ENCODE data around the gene TAC4. TPM values are rescaled to one million over a fixed set of nuclear protein-coding genes. Genes with fewer than 3 reads are reported as not detected.

Gene TAC4
- total RNA-seq (not detected), polyA plus RNA-seq (not detected)

DNA sequence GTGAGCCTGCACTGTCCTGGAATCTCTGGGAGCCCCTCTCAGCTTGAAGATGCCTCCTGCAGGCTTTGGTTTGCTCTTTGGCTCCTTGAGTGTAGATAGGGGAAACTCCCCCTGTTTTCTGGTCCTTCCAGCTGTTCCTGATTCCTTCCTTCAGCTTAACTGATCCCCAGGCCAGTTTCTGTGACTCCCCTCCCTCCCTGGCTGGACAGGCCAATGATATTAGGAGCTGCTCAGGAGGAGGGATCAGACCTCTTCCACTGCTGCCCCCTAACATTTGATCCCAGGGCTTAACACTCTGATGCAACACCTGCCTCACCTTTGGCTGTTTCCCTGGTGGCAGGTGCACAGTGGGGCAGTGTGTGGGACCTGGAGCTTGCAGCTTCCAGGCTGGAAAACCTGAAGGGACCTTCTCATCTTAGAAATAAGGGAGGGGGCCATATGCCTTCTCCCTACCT lies at the start of gene TAC4:
TAC4 (minus strand) TSS at position 51 of the 455 bp plus-strand sequence. CDS start 52 bp downstream, outside the sequence.
- peaks cover 24% of the 10 kb centered on the region for H3K4me1 ChIP-seq (ENCODE audit: insufficient read depth, low read length)
- ChIA-PET POLR2A (interaction anchor here (1.1 kb wide), 1 partner anchor 152 kb away, joined by 3 read pairs; no protein-coding TSS in a partner anchor), CTCF (no interaction called here)
- H3K27ac ChIP-seq (ENCODE audit: low read depth, low read length): no peak within 1 kb of the TSS
- DNase-seq: peak in 1 of 5 donors; percentile 14
- H3K4me1 Mint-ChIP-seq: peaks cover 23 to 31% (median 26%) of the 10 kb centered on the region in 3 donors
- no peaks in the 10 kb centered on the region for H3K9me3 Mint-ChIP-seq
- no peaks in the 10 kb centered on the region for H3K27me3 ChIP-seq (ENCODE audit: insufficient read depth, low read length, poor library complexity, severe bottlenecking)
- H3K4me3 ChIP-seq (ENCODE audit: low read length): no peak within 1 kb of the TSS
- peaks cover 0 to 37% (median 0%) of the 10 kb centered on the region in 3 donors for H3K36me3 Mint-ChIP-seq
- peak within 1 kb of the TSS in 6 of 8 donors; percentile 37 to 83 (median 62) for H3K27ac Mint-ChIP-seq
- no peaks in the 10 kb centered on the region for H3K9me3 ChIP-seq (ENCODE audit: low read length)
- H3K36me3 ChIP-seq (ENCODE audit: insufficient read depth, low read length): no peaks in the 10 kb centered on the region
- peak within 1 kb of the TSS in 1 of 7 donors; percentile 37 for H3K4me3 Mint-ChIP-seq
- peaks cover 0 to 1% of the 10 kb centered on the region in 2 donors for H3K27me3 Mint-ChIP-seq

DNA sequence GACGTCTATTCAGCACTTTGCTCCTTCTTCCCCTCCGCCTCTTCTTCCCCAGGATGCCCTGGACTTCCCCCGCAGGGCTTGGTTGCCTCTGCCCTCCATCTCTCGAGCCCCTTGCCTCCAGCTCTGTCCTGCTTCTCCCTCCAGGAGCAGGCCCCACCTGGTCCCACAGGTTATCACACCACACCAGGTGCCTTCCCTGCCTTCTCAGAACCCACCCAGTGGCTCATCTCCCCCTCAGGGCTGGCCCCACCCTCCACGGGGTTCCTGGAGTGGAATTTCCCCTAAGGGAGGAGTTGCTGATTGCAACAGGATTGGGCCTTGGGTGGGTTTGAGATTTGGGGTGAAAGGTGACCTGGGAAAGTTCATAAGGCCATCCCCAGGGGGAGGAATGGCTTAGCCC lies 49.0 kb upstream of the TAC4 start:
- no peaks in the 10 kb centered on the region for H3K4me1 ChIP-seq (ENCODE audit: insufficient read depth, low read length)
- DNase-seq: no peak
- H3K27me3 ChIP-seq (ENCODE audit: insufficient read depth, low read length, poor library complexity, severe bottlenecking): peaks cover 13% of the 10 kb centered on the region
- CTCF ChIA-PET: no interaction called here
- Mint-ChIP-seq H3K4me1 (peaks cover 0 to 1% (median 0%) of the 10 kb centered on the region in 3 donors), H3K9me3 (no peaks in the 10 kb centered on the region), H3K27ac (no peak overlapping the region), H3K4me3 (no peak overlapping the region), H3K27me3 (peaks cover 58 to 87% of the 10 kb centered on the region in 2 donors), H3K36me3 (no peaks in the 10 kb centered on the region)
- H3K4me3 ChIP-seq (ENCODE audit: low read length): no peak overlapping the region
- no peaks in the 10 kb centered on the region for H3K36me3 ChIP-seq (ENCODE audit: insufficient read depth, low read length)
- POLR2A ChIA-PET: no interaction called here
- H3K27ac ChIP-seq (ENCODE audit: low read depth, low read length): no peak overlapping the region
- H3K9me3 ChIP-seq (ENCODE audit: low read length): no peaks in the 10 kb centered on the region

DNA sequence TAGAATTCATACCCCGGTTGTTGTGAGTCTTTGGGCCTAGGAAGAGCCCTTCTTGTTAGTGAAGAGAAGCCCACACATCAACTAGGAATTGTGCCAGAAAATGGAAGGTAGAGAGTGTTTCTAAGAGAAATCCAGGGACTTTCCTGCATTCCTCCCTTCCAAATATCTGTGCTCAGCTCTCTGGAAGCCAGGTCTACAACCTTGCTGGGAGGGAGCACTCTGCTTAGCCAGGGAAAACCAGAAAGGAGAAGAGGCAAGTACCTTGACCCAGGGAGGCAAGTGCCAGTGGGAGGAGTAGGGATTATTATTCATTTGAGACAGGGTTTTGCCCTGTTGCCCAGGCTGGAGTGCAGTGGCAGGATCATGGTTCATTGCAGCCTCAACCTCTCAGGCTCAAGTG lies 48.4 kb upstream of the TAC4 start:
- no peak for DNase-seq
- Mint-ChIP-seq H3K36me3 (no peaks in the 10 kb centered on the region), H3K4me3 (no peak overlapping the region), H3K4me1 (no peaks in the 10 kb centered on the region), H3K27me3 (peaks cover 60 to 89% of the 10 kb centered on the region in 2 donors), H3K27ac (no peak overlapping the region), H3K9me3 (no peaks in the 10 kb centered on the region)
- peaks cover 14% of the 10 kb centered on the region for H3K27me3 ChIP-seq (ENCODE audit: insufficient read depth, low read length, poor library complexity, severe bottlenecking)
- H3K27ac ChIP-seq (ENCODE audit: low read depth, low read length): no peak overlapping the region
- H3K36me3 ChIP-seq (ENCODE audit: insufficient read depth, low read length): no peaks in the 10 kb centered on the region
- H3K4me1 ChIP-seq (ENCODE audit: insufficient read depth, low read length): no peaks in the 10 kb centered on the region
- no peak overlapping the region for H3K4me3 ChIP-seq (ENCODE audit: low read length)
- H3K9me3 ChIP-seq (ENCODE audit: low read length): no peaks in the 10 kb centered on the region
- POLR2A ChIA-PET: no interaction called here
- CTCF ChIA-PET: interaction anchor here (1.1 kb wide), 1 partner anchor 102 kb away, joined by 3 read pairs; no protein-coding TSS in a partner anchor

GRCh38 chr17:49895812-49896211 lies 47.9 kb upstream of the TAC4 start:
- Mint-ChIP-seq H3K27ac (no peak overlapping the region), H3K36me3 (no peaks in the 10 kb centered on the region), H3K4me3 (no peak overlapping the region), H3K4me1 (no peaks in the 10 kb centered on the region), H3K27me3 (peaks cover 59 to 89% of the 10 kb centered on the region in 2 donors), H3K9me3 (no peaks in the 10 kb centered on the region)
- no peaks in the 10 kb centered on the region for H3K4me1 ChIP-seq (ENCODE audit: insufficient read depth, low read length)
- ChIA-PET POLR2A (no interaction called here), CTCF (interaction anchor here (1.1 kb wide), 1 partner anchor 103 kb away, joined by 3 read pairs; no protein-coding TSS in a partner anchor)
- no peak overlapping the region for H3K27ac ChIP-seq (ENCODE audit: low read depth, low read length)
- no peaks in the 10 kb centered on the region for H3K9me3 ChIP-seq (ENCODE audit: low read length)
- no peak for DNase-seq
- H3K27me3 ChIP-seq (ENCODE audit: insufficient read depth, low read length, poor library complexity, severe bottlenecking): peaks cover 16% of the 10 kb centered on the region
- no peak overlapping the region for H3K4me3 ChIP-seq (ENCODE audit: low read length)
- H3K36me3 ChIP-seq (ENCODE audit: insufficient read depth, low read length): no peaks in the 10 kb centered on the region

DNA sequence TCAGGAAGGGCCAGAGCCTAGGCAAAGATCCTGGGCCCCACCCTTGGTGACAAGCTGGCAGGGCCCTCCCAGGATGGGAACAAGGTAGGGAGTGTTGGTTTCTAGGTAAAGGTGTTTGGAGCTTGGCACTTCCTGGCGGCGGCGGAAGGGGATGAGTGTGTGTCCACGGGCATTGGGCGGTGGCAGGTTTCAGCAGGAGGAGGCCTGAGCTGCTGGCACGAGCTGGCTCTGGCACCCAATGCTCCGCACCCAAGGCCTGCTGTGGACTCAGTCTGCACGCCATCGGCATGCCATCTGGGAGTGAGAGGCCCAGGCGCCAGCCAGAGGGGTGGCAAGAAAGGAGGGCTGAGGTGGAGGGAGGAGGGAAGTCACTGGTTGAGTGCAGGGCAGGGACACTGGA lies 46.9 kb upstream of the TAC4 start:
- H3K27me3 Mint-ChIP-seq: peaks cover 54 to 83% of the 10 kb centered on the region in 2 donors
- H3K27ac Mint-ChIP-seq: peak overlapping the region in 1 of 8 donors; percentile 47
- POLR2A ChIA-PET: no interaction called here
- H3K27ac ChIP-seq (ENCODE audit: low read depth, low read length): no peak overlapping the region
- H3K4me3 Mint-ChIP-seq: no peak overlapping the region
- no peaks in the 10 kb centered on the region for H3K9me3 Mint-ChIP-seq
- DNase-seq: no peak
- no peaks in the 10 kb centered on the region for H3K4me1 ChIP-seq (ENCODE audit: insufficient read depth, low read length)
- CTCF ChIA-PET: no interaction called here
- H3K9me3 ChIP-seq (ENCODE audit: low read length): no peaks in the 10 kb centered on the region
- H3K27me3 ChIP-seq (ENCODE audit: insufficient read depth, low read length, poor library complexity, severe bottlenecking): peaks cover 16% of the 10 kb centered on the region
- no peaks in the 10 kb centered on the region for H3K4me1 Mint-ChIP-seq
- H3K36me3 ChIP-seq (ENCODE audit: insufficient read depth, low read length): no peaks in the 10 kb centered on the region
- H3K36me3 Mint-ChIP-seq: no peaks in the 10 kb centered on the region
- H3K4me3 ChIP-seq (ENCODE audit: low read length): no peak overlapping the region

GRCh38 chr17:49891694-49892389 lies 44.0 kb upstream of the TAC4 start:
- Mint-ChIP-seq H3K27me3 (peaks cover 56 to 73% of the 10 kb centered on the region in 2 donors), H3K36me3 (no peaks in the 10 kb centered on the region), H3K27ac (no peak overlapping the region), H3K9me3 (peaks cover 0 to 2% (median 0%) of the 10 kb centered on the region in 5 donors), H3K4me3 (no peak overlapping the region), H3K4me1 (no peaks in the 10 kb centered on the region)
- Histone ChIP-seq H3K4me1 (ENCODE audit: insufficient read depth, low read length) (no peaks in the 10 kb centered on the region), H3K9me3 (ENCODE audit: low read length) (no peaks in the 10 kb centered on the region), H3K27me3 (ENCODE audit: insufficient read depth, low read length, poor library complexity, severe bottlenecking) (peaks cover 16% of the 10 kb centered on the region), H3K36me3 (ENCODE audit: insufficient read depth, low read length) (no peaks in the 10 kb centered on the region), H3K4me3 (ENCODE audit: low read length) (no peak overlapping the region), H3K27ac (ENCODE audit: low read depth, low read length) (no peak overlapping the region)
- no peak for DNase-seq
- ChIA-PET POLR2A (no interaction called here), CTCF (no interaction called here)

- H3K4me1 ChIP-seq (ENCODE audit: insufficient read depth, low read length): no peaks in the 10 kb centered on the region
- H3K4me3 Mint-ChIP-seq: no peak overlapping the region
- no peaks in the 10 kb centered on the region for H3K9me3 ChIP-seq (ENCODE audit: low read length)
- no peaks in the 10 kb centered on the region for H3K4me1 Mint-ChIP-seq
- H3K36me3 Mint-ChIP-seq: no peaks in the 10 kb centered on the region
- peaks cover 16% of the 10 kb centered on the region for H3K27me3 ChIP-seq (ENCODE audit: insufficient read depth, low read length, poor library complexity, severe bottlenecking)
- no peak overlapping the region for H3K27ac ChIP-seq (ENCODE audit: low read depth, low read length)
- POLR2A ChIA-PET: no interaction called here
- DNase-seq: no peak
- CTCF ChIA-PET: no interaction called here
- H3K4me3 ChIP-seq (ENCODE audit: low read length): no peak overlapping the region
- peaks cover 0 to 2% (median 0%) of the 10 kb centered on the region in 5 donors for H3K9me3 Mint-ChIP-seq
- no peak overlapping the region for H3K27ac Mint-ChIP-seq
- no peaks in the 10 kb centered on the region for H3K36me3 ChIP-seq (ENCODE audit: insufficient read depth, low read length)
- peaks cover 53 to 73% of the 10 kb centered on the region in 2 donors for H3K27me3 Mint-ChIP-seq
Observed at GRCh38 chr17:49891271-49891670, 43.4 kb upstream of the TAC4 start.

DNA sequence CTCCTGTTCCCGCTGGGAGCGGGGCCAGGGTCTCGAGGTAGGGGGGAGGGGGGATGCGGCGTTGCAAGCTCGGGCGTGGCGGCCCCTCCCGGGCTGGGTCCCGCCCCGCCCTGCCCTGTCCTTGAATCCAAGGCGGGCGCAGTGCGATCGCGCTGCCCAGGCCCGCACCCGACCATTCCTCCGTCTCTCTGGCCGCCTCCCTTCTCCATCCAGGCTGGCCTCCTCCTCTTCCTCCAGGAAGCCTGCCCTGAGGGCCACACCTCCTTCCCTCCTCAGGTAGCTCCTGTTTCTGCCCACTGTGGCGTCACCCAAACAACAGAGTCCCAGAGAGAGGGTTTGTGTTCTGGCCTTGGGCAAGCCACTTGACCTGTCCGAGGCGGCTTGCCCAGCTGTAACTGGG lies 43.0 kb upstream of the TAC4 start:
- CTCF ChIA-PET: interaction anchor here (2.5 kb wide), 1 partner anchor 106 kb away, joined by 12 read pairs; no protein-coding TSS in a partner anchor
- H3K4me3 Mint-ChIP-seq: no peak overlapping the region
- H3K36me3 Mint-ChIP-seq: no peaks in the 10 kb centered on the region
- peaks cover 0 to 2% (median 0%) of the 10 kb centered on the region in 5 donors for H3K9me3 Mint-ChIP-seq
- no peaks in the 10 kb centered on the region for H3K36me3 ChIP-seq (ENCODE audit: insufficient read depth, low read length)
- no peak overlapping the region for H3K4me3 ChIP-seq (ENCODE audit: low read length)
- no peaks in the 10 kb centered on the region for H3K9me3 ChIP-seq (ENCODE audit: low read length)
- H3K4me1 ChIP-seq (ENCODE audit: insufficient read depth, low read length): no peaks in the 10 kb centered on the region
- peaks cover 48 to 72% of the 10 kb centered on the region in 2 donors for H3K27me3 Mint-ChIP-seq
- H3K27ac ChIP-seq (ENCODE audit: low read depth, low read length): no peak overlapping the region
- H3K4me1 Mint-ChIP-seq: no peaks in the 10 kb centered on the region
- POLR2A ChIA-PET: no interaction called here
- no peak overlapping the region for H3K27ac Mint-ChIP-seq
- peaks cover 16% of the 10 kb centered on the region for H3K27me3 ChIP-seq (ENCODE audit: insufficient read depth, low read length, poor library complexity, severe bottlenecking)
- no peak for DNase-seq

Data from CD8-positive, alpha-beta memory T cell (primary cell).